ENCODE data around the gene MAF. TPM values are rescaled to one million over a fixed set of nuclear protein-coding genes. Genes with fewer than 3 reads are reported as not detected.

Gene MAF
- 0.39 to 0.79 TPM (median 0.58 TPM) in 5 replicates for total RNA-seq (2022; extraction: Qiagen RNA extraction; ENCODE audit: low read depth)

DNA sequence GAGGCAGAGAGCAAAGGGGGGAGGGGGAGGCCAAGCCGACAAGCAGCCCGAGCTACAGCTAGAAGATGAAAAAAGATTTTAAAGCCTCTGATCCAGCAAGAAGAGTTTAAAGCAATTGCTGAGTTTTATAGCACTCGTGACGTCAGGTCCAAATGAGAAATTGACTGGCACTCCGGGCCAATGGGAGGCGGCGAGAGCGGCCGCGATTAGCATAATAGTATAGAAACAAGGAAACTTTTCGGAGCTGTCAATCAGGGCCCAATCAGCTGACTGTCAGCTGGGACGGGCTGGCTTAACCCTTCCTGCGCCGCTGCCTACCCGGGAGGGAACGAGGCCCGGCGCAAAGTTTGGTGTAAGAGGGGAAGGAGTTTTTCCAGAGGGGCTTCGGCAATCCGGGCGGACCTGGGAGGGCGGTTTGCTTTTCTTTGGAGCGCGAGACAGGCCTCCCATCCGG, at the start of gene MAF:
MAF (minus strand) TSS at position 100 of the 454 bp plus-strand sequence. CDS start 835 bp downstream, outside the sequence.

Measured in A549 treated with CpdA at 1 μM for 4 hours (cell line).